Colonic mucosa (tissue), 4 donors: Measurements from ENCODE around the gene TNFSF13B. TPM values are rescaled to one million over a fixed set of nuclear protein-coding genes. Genes with fewer than 3 reads are reported as not detected.
A peak's percentile ranks its signal among the peaks of the same experiment; 100 is the strongest.

Experiments used
- DNase-seq: peaks from one replicate; pipeline ENCODE4 v3.0.0-alpha.2; 2020
- H3K27ac ChIP-seq: fragments of 200-600 bp; one replicate; pipeline ENCODE4 v1.8.0; 2021
- H3K27me3 ChIP-seq: fragments of 200-600 bp; one replicate; pipeline ENCODE4 v1.8.0; 2021
- H3K36me3 ChIP-seq: fragments of 200-600 bp; one replicate; pipeline ENCODE4 v1.8.0; 2021
- H3K4me1 ChIP-seq: fragments of 200-600 bp; one replicate; pipeline ENCODE4 v1.8.0; 2021; ENCODE audit warnings: mild to moderate bottlenecking
- H3K4me3 ChIP-seq: fragments of 200-600 bp; one replicate; pipeline ENCODE4 v1.8.0; 2021
- H3K9ac ChIP-seq, 2 donors: one replicate each; pipeline ENCODE4 v1.7.0; 2013; ENCODE audit warnings: control low read depth in 2 of 2, low read depth in 2 of 2, low read length in 2 of 2
- H3K9me3 ChIP-seq: fragments of 200-600 bp; one replicate; pipeline ENCODE4 v1.8.0; 2021
- intact Hi-C: fragments of 100-400 bp; cut with DNase I; formaldehyde crosslinking; loops from one replicate; pipeline ENCODE4 v1.14.1; 2022
- total RNA-seq, 2 donors: library from RNA; stranded (reverse); fragmentation: NEBNext Ultra II Directional in 1 of 2; extraction: Animal tissue kit (Norgen Biotek cat#: 25700) in 1 of 2; gene quantifications; one replicate each; pipeline ENCODE4 v1.2.1, GENCODE V29; 2021
- TF ChIP-seq, protein P1 (sequence below): fragments of 200-600 bp; IDR thresholded peaks from one replicate; pipeline ENCODE4 v1.8.0; 2022; ENCODE audit warnings: antibody characterized with exemption, mild to moderate bottlenecking
- donor health status: healthy.
- donor health status: DM: no; HTN: no; CAD: no.
- donor health status: DM: no; HTN: no; CAD: no.

Gene TNFSF13B, protein sequence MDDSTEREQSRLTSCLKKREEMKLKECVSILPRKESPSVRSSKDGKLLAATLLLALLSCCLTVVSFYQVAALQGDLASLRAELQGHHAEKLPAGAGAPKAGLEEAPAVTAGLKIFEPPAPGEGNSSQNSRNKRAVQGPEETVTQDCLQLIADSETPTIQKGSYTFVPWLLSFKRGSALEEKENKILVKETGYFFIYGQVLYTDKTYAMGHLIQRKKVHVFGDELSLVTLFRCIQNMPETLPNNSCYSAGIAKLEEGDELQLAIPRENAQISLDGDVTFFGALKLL
- 1 to 10 TPM; 2.9 to 4.6 TPM for total RNA-seq

DNA sequence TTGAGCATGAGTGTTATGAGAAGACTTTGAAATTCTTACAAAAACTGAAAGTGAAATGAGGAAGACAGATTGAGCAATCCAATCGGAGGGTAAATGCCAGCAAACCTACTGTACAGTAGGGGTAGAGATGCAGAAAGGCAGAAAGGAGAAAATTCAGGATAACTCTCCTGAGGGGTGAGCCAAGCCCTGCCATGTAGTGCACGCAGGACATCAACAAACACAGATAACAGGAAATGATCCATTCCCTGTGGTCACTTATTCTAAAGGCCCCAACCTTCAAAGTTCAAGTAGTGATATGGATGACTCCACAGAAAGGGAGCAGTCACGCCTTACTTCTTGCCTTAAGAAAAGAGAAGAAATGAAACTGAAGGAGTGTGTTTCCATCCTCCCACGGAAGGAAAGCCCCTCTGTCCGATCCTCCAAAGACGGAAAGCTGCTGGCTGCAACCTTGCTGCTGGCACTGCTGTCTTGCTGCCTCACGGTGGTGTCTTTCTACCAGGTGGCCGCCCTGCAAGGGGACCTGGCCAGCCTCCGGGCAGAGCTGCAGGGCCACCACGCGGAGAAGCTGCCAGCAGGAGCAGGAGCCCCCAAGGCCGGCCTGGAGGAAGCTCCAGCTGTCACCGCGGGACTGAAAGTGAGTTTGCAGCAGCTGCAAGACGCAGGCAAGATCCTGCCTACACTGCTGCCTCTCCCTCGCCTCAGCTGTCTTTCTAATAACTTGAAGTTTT lies at the start of gene TNFSF13B:
Gene TNFSF13B, plus strand, starts transcription at position 118 of the 728 bp plus-strand sequence. Its CDS starts 178 bp downstream, at position 296.
- peak; percentile 23 for DNase-seq
- Histone ChIP-seq H3K27me3 (no peaks in the 10 kb centered on the region), H3K36me3 (no peaks in the 10 kb centered on the region), H3K9me3 (no peaks in the 10 kb centered on the region), H3K27ac (peak within 1 kb of the TSS; percentile 54), H3K4me1 (no peaks in the 10 kb centered on the region), H3K4me3 (peak within 1 kb of the TSS; percentile 40), H3K9ac (peak within 1 kb of the TSS in 1 of 2 donors; percentile 61)
- TF ChIP-seq, protein P1, sequence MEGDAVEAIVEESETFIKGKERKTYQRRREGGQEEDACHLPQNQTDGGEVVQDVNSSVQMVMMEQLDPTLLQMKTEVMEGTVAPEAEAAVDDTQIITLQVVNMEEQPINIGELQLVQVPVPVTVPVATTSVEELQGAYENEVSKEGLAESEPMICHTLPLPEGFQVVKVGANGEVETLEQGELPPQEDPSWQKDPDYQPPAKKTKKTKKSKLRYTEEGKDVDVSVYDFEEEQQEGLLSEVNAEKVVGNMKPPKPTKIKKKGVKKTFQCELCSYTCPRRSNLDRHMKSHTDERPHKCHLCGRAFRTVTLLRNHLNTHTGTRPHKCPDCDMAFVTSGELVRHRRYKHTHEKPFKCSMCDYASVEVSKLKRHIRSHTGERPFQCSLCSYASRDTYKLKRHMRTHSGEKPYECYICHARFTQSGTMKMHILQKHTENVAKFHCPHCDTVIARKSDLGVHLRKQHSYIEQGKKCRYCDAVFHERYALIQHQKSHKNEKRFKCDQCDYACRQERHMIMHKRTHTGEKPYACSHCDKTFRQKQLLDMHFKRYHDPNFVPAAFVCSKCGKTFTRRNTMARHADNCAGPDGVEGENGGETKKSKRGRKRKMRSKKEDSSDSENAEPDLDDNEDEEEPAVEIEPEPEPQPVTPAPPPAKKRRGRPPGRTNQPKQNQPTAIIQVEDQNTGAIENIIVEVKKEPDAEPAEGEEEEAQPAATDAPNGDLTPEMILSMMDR: no peak
- intact Hi-C loops: no loop called here

DNA sequence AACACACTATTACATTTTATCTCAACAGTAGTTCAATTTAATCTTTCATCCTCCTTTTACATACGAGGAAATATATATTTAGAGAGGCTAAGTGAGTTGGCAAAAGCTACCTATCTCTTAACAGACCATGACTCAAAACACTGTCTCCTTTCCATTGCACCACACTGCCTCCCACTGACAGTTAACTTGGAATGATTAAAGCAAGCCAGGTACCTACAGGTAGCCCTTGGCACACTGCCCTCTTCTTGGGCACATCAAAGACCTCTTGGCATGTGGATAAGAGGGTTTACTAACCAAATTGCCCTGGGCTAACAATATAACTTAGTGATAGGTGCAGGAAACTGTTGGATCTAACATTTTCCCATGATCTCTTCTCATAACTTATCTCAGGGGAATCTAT lies 49.5 kb upstream of the TNFSF13B start:
- Histone ChIP-seq H3K4me1 (peaks cover 6% of the 10 kb centered on the region), H3K36me3 (no peaks in the 10 kb centered on the region), H3K9me3 (no peaks in the 10 kb centered on the region), H3K9ac (no peak overlapping the region), H3K27me3 (no peaks in the 10 kb centered on the region), H3K4me3 (peak overlapping the region; percentile 90), H3K27ac (peak overlapping the region; percentile 11)
- DNase-seq: peak; percentile 74
- intact Hi-C loops: no loop called here
- TF ChIP-seq, protein P1: no peak

DNA sequence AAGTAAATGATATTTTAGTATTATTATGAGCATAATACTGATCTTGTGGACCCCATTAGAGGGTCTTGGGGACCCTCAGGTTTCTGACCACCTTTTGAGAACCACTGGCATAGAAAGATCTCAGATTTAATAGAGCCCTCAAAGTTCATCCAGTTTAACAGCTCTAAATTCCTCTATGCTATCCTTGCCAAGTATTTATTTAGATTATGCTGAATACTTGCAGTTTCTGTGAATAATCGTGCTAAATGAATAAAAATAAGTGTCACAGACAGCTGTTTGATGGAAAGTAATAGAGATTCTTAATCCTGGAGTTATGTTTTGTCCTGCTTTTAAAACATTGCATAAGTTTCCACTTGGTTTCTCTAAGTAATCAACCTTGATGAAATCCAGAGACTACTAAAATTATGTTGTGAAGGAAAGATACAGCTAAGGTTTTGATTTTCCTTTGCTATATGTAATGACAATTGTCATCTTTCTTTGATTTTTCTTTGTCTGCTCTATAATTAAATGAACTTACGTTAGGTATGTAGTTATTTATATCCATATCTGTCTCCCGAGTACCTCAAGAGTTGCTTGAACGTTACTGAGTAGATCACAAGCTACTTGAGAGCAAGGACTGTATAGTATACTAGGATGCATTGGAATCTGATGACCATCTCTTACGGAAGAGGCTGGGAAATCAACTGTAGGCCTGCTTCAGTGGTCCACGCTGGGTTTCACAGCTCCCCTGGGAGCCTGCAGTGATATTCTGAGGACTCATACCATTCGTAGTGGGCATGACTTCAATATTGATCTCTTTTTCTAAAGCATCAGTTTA lies 45.6 kb upstream of the TNFSF13B start:
- TF ChIP-seq, protein P1: no peak
- Histone ChIP-seq H3K9me3 (no peaks in the 10 kb centered on the region), H3K27ac (no peak overlapping the region), H3K9ac (no peak overlapping the region), H3K27me3 (no peaks in the 10 kb centered on the region), H3K36me3 (no peaks in the 10 kb centered on the region), H3K4me3 (no peak overlapping the region), H3K4me1 (peaks cover 6% of the 10 kb centered on the region)
- intact Hi-C loops: no loop called here
- DNase-seq: no peak

DNA sequence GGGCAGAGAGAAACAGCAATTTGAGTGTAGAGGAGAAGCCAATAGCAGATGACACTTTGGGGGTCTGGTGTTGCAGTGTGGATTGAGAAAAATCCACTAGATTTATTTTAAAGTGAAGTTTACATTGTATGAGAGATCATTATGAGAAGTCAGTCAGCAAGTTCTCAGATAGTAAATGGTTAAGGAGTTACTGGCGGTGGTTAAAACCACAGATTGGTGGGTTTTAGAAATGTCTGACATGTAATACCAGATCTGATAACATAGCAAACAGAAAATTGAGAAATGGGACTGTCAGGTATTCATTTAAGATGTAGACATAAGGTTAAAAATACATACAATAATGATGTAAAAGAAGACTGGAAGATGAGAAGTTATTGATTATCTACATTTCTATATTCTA lies 44.1 kb upstream of the TNFSF13B start:
- Histone ChIP-seq H3K27me3 (no peaks in the 10 kb centered on the region), H3K36me3 (no peaks in the 10 kb centered on the region), H3K9ac (no peak overlapping the region), H3K4me1 (peaks cover 2% of the 10 kb centered on the region), H3K4me3 (no peak overlapping the region), H3K27ac (no peak overlapping the region), H3K9me3 (no peaks in the 10 kb centered on the region)
- TF ChIP-seq, protein P1: no peak
- intact Hi-C loops: no loop called here
- no peak for DNase-seq

DNA sequence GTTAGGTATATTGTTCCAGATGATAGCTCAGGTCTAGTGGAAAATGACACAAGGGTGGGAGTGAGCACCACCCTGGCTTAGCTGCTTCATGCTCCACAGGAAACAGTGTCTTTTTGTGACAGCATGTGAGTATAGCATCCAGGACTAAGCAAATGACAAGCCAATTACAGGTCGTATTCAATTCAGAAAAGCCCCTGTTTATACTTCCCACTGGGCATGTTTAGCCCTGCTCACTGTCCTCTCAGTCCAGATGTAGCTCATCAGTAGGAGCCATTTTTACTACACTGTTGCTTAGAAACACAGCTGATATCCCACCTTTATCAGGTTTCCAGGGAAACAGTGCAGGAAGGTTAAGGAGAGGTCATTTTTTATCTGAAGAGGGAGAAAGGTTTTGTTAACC lies 43.3 kb upstream of the TNFSF13B start:
- Histone ChIP-seq H3K4me3 (no peak overlapping the region), H3K36me3 (no peaks in the 10 kb centered on the region), H3K27me3 (no peaks in the 10 kb centered on the region), H3K27ac (no peak overlapping the region), H3K9ac (no peak overlapping the region), H3K4me1 (no peaks in the 10 kb centered on the region), H3K9me3 (no peaks in the 10 kb centered on the region)
- TF ChIP-seq, protein P1: no peak
- intact Hi-C loops: no loop called here
- no peak for DNase-seq
